Measurements from ENCODE around the gene CHM.
"Not testable (repeated sequence)": the region's sequence is repeated elsewhere in the genome, so short reads cannot be mapped to it uniquely, and the experiment has no call there.

Gene CHM

DNA sequence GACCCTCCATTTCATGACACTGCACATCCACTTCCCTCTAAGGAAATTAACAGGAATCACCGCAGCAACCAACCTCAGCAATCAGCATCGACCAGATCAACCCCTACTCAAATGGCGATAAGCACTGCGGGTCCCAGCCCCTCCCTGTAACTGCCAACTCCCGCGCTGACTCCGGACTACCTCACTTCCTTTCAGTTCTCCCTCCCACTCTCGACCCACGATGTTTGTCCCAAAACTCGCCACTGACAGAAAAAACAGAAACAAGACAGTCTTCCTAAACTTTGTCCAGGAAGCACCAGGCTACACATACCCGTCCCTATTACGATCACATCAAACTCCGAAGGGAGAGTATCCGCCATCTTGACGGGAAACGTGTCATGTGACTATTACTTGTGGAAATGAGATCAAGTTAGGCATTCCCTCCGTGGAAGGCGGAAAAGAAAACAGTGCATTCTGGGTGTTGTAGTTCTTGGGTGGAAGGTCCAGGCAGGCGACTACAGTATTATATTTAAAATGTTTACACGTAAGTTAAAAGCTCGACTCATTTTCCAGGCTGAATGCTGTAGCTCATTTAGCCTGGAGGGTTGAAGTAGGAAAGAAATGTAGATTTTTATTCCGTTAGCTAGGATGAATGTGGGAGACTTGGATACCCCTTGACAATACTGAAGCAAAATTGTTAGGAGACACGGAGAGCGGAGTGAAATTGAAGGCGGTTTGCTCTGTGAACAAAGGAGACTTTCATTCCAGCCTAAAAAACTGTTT, at the start of gene CHM:
Gene CHM (minus strand): TSS at position 385 of the 762 bp plus-strand sequence. CDS start 26 bp downstream, at position 359.
- DNase-seq (ENCODE audit: low read depth in 2 of 2): peak; percentile 19 to 37

- no peak for DNase-seq (ENCODE audit: low read depth in 2 of 2)
These were observed 31.3 kb upstream of the CHM start for GRCh38 chrX:86078650-86079049.

DNA sequence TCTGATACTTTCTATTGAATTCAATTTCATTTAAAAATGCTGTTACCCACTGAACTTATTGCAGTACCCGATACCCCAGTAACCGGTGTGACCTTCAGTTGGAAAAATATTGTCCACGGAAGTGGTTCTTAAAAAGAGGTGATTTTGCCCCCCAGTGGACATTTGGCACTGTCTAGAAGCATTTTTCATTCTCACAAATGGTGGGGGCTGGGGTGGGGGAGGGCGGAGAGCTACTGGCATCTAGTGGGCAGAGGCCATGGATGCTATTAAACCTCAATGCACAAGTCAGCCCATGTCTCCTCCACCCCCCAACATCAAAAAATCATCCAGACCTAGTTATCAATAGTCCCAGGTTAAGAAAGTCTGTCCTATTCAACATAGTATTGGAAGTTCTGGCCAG, 19.6 kb upstream of the CHM start:
- no peak for DNase-seq (ENCODE audit: low read depth in 2 of 2)

DNA sequence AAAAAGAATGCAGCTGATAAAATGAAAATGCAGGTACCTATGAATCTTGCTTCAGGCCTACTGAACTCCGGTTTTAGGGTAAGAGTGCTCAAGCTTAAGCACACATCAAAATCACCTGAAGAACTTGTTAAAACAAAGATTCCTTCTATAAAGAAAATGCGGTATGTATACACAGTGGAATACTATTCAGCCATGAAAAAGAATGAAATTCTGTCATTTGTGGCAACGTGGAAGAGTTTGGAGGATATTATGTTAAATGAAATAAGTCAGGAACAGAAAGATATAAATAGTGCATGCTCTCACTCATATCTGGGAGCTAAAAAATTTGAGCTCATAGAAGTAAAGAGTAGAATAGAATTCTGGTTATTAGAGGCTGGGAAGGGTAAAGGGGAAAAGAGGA, 14.0 kb upstream of the CHM start:
- DNase-seq (ENCODE audit: low read depth in 2 of 2): no peak

DNA sequence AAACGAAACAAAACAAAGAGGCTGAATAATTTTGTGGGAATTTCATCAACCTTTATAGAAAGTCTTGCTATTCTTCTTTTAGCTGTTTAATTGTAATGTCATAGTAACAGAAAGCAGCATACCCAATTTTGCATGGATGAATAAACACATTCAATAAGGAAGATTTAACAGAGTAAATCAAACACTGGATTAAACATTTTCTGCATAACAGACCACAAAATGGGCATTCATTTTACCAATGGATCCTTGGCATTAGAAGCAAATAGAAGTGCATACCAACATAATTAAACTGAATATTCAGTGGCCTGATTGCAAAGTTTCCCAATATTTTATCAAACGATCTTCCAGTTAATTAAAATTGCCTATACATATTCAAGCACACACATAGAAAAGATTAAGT, 4.4 kb upstream of the CHM start:
- DNase-seq (ENCODE audit: low read depth in 2 of 2): no peak

DNA sequence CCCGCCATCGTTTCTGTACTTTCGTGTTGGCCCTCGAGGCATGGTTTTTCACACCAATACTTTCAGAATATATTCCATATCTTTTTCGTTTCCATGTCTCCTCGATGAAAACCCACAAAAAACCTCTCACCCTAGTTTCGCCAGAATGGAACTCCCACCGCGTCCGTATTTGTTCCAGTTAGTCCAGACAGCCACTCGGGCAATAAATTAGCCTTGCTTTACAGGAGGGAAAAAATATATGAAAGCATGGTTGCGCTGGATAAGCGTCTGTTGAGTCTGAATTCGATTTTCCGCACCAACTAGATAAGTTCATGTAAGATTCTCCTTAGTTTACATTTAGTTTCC, 550 bp upstream of the CHM start:
- no peak for DNase-seq (ENCODE audit: low read depth in 2 of 2)

- no peak for DNase-seq (ENCODE audit: low read depth in 2 of 2)
These were observed 3.1 kb downstream of the CHM start for GRCh38 chrX:86044216-86044615.

GRCh38 chrX:86039625-86040568, 7.5 kb downstream of the CHM start:
- no peak for DNase-seq (ENCODE audit: low read depth in 2 of 2)

GRCh38 chrX:86033385-86033784, 14.0 kb downstream of the CHM start:
- no peak for DNase-seq (ENCODE audit: low read depth in 2 of 2)

DNA sequence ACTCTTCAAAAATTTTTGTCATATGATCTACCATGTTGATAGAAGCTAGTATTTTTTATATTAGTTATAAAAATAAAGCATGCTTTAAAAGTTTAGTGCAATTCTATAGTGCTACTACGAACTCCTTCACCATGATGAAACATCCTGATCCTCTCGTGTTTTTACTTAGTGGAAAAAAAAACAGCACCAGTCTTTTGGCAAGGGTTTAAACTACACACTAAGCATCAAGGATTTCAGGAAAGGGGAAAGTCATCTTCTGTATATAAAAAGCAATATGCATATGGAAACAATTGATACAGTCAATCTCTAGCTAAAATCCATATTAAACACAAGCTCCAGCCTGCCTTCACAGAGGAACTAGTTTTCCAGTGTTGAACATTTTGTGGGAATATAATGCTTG, 18.7 kb downstream of the CHM start:
- DNase-seq (ENCODE audit: low read depth in 2 of 2): no peak

- no peak for DNase-seq (ENCODE audit: low read depth in 2 of 2)
These were observed 23.5 kb downstream of the CHM start for GRCh38 chrX:86023811-86024210.

GRCh38 chrX:86021652-86022289, 25.6 kb downstream of the CHM start:
- no peak for DNase-seq (ENCODE audit: low read depth in 2 of 2)

- DNase-seq (ENCODE audit: low read depth in 2 of 2): no peak
These were observed 31.2 kb downstream of the CHM start for GRCh38 chrX:86016139-86016538.

DNA sequence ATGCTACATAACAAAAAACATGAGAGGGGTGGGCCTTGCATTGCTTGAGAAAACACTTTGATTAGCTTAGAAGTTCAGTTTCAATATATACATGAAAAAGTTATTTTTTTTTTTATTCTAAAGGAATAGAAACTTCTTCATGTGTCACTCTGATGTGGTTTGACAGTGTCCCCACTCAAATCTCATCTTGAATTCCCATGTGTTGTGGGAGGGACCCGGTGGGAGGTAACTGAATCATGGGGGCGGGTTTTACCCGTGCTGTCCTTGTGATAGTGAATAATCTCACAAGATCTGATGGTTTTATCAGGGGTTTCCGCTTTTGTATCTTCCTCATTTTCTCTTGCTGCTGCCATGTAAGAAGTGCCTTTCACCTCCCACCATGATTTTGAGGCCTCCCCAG, 32.4 kb downstream of the CHM start:
- DNase-seq (ENCODE audit: low read depth in 2 of 2): not testable (repeated sequence)

DNA sequence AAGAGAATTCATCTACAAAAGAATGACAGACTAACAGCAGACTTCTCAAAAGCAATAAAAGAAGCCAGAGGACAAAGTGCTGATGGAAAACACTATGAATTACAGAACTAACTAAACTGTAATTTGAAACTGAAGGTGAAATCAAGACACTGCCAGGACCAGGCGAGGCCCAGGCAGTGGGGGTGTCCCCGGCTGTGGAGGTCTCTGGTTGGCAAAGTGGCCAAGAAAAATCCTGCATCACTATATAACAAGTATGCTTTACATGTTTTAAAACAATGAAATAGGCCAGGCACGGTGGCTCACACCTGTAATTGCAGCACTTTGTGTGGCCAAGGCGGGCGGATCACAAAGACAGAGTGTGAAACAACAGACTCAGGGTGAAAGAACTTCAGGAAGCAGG, 32.9 kb downstream of the CHM start:
- no peak for DNase-seq (ENCODE audit: low read depth in 2 of 2)

DNA sequence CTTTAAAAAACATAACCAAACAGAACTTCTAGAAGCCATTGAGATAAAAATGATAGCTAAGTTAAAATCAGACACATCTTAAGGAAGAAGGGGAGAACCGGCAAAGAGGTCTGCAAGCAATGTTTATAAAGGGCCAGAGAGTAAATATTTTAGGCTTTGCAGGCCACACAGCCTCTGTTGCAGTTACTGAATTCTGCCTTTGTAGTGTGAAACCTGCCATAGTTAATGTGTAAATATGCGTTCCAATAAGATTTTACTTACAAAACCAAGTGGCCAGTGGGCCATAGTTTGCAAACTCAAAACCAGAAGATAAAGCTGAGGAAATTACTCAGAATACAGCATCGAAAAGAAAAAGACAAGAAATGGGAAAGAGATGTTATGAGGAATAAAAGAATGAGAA, 33.6 kb downstream of the CHM start:
- no peak for DNase-seq (ENCODE audit: low read depth in 2 of 2)

GRCh38 chrX:86012188-86012587, 35.2 kb downstream of the CHM start:
- DNase-seq (ENCODE audit: low read depth in 2 of 2): no peak

DNA sequence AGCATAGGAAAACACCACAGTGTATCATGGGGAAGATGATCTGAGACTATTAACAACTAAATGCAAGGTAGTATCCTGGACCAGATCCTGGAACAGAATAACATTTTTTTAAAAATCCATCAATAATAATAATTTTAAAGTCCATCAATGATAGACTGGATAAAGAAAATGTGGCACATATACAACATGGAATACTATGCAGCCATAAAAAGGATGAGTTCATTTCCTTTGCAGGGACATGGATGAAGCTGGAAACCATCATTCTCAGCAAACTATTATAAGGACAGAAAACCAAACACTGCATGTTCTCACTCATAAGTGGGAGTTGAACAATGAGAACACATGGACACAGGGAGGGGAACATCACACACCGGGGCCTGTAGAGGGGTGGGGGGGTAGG, 37.6 kb downstream of the CHM start:
- not testable (repeated sequence) for DNase-seq (ENCODE audit: low read depth in 2 of 2)

DNA sequence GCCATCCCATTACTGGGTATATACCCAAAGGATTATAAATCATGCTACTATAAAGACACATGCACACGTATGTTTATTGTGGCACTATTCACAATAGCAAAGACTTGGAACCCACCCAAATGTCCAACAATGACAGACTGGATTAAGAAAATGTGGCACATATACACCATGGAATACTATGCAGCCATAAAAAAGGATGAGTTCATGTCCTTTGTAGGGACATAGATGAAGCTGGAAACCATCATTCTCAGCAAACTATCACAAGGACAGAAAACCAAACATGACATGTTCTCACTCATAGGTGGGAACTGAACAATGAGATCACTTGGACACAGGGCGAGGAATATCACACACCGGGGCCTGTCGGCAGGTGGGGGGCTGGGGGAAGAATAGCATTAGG, 39.5 kb downstream of the CHM start:
- not testable (repeated sequence) for DNase-seq (ENCODE audit: low read depth in 2 of 2)

DNA sequence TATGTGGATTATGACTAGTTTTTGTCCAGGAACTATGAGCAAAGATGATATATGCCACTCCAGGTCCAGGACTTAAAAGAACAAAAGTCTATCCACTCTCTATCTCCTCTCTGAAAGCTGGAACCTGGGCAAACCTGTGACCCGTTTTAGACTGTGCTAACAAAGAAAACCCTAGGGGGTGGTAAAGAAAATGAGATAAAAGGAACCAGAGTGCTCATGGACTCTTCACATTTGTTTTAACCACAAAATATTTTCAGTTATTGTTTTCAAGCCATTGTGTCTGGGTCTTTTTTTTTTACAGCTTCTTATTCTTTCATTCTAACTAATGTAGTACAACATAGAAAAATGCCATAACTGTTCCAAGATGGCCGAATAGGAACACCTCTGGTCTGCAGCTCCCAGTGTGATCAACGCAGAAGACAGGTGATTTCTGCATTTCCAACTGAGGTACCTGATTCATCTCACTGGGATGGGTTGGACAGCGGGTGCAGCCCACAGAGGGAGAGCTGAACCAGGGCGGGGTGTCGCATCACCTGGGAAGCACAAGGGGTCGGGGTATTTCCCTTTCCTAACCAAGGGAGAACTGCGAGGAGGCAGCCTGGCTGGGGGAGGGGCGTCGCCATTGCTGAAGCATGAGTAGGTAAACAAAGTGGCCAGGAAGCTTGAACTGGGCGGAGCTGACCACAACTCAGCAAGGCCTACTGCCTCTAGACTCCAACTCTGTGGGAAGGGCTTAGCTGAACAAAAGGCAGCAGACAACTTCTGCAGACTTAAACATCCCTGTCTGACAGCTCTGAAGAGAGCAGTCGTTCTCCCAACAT, 45.1 kb downstream of the CHM start:
- no peak for DNase-seq (ENCODE audit: low read depth in 2 of 2)

GRCh38 chrX:85998954-85999353, 48.4 kb downstream of the CHM start:
- DNase-seq (ENCODE audit: low read depth in 2 of 2): no peak

DNA sequence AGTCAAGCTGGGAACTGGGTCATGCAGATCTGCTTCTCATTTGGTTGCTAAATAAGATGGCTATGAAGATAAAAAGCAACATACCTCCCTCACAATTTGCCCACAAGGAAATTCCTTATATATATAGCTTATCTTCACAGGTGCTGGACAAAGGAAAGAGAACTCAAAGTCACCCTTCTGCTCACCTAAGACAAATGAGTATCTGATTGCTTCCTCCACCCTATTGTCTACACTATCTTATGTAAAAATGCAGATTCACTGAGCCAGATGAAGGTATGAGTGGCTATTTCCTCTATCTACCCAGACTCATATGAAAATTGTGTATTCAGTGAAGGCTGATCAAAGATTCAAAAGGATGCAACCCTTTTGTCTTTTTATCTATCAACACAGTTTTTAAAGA, 50.8 kb downstream of the CHM start:
- no peak for DNase-seq (ENCODE audit: low read depth in 2 of 2)
